IMR-90 (cell line): ENCODE results near the gene MFAP3. TPM values are rescaled to one million over a fixed set of nuclear protein-coding genes. Genes with fewer than 3 reads are reported as not detected.

Experiments used
- ATAC-seq: fragments of 200-7000 bp; cut with Tn5 transposase; 2 replicates; pipeline ENCODE4 v1.9.1; 2020; ENCODE audit warnings: low read depth, mild to moderate bottlenecking, moderate library complexity
- BruUV-seq: library from RNA; stranded (reverse); fragments of 400-500 nt; replicated peaks from 2 replicates; lab custom pipeline; 2021; lab: Mats Ljungman, UMichigan
- CTCF ChIA-PET: fragments of 300-600 bp; formaldehyde crosslinking; extraction: SDS; loops from one replicate; lab custom pipeline; 2021; ENCODE audit warnings: antibody characterized with exemption; lab: Yijun Ruan, JAX
- POLR2A ChIA-PET: fragments of 300-600 bp; sonication (Branson Sonifier 250); formaldehyde crosslinking; loops from one replicate; lab custom pipeline; 2022; ENCODE audit warnings: antibody characterized with exemption; ENCODE audit not compliant: unreplicated experiment; lab: Charles Lee
- DNase-seq: peaks from one replicate; pipeline ENCODE4 v3.0.0; 2013
- H2AFZ ChIP-seq: replicated peaks from 2 replicates; pipeline ENCODE3; 2013; ENCODE audit warnings: low read length, mild to moderate bottlenecking; ENCODE audit not compliant: poor library complexity
- H2AK5ac ChIP-seq: 2 replicates; pipeline ENCODE4 v1.6.1; 2013; ENCODE audit warnings: low read depth, low read length, inconsistent platforms
- H2AK9ac ChIP-seq: replicated peaks from 2 replicates; pipeline ENCODE3; 2013; ENCODE audit warnings: mild to moderate bottlenecking, low read depth, low read length, moderate library complexity; ENCODE audit not compliant: poor library complexity
- H2BK120ac ChIP-seq: 2 replicates; pipeline ENCODE4 v1.6.1; 2013; ENCODE audit warnings: low read depth, low read length, inconsistent platforms
- H2BK15ac ChIP-seq: 3 replicates; pipeline ENCODE4 v1.6.1; 2013; ENCODE audit warnings: low read depth, low read length, inconsistent platforms
- H2BK20ac ChIP-seq: 2 replicates; pipeline ENCODE4 v1.6.1; 2013; ENCODE audit warnings: low read depth, mild to moderate bottlenecking, inconsistent platforms, low read length, moderate library complexity
- H2BK5ac ChIP-seq: 2 replicates; pipeline ENCODE4 v1.6.1; 2013; ENCODE audit warnings: mild to moderate bottlenecking, low read depth, low read length, inconsistent platforms; ENCODE audit not compliant: poor library complexity, severe bottlenecking
- H3K14ac ChIP-seq: replicated peaks from 2 replicates; pipeline ENCODE4 v1.6.1; 2013; ENCODE audit warnings: low read depth, low read length, inconsistent platforms
- H3K18ac ChIP-seq: 2 replicates; pipeline ENCODE4 v1.6.1; 2013; ENCODE audit warnings: low read depth, low read length, control low read depth
- H3K23ac ChIP-seq: 2 replicates; pipeline ENCODE4 v1.6.1; 2013; ENCODE audit warnings: low read depth, low read length, inconsistent platforms
- H3K27ac ChIP-seq: 2 replicates; pipeline ENCODE4 v1.5.1; 2013; ENCODE audit warnings: mild to moderate bottlenecking, control low read depth, low read length; ENCODE audit not compliant: insufficient read depth
- H3K27me3 ChIP-seq: 2 replicates; pipeline ENCODE4 v1.6.1; 2013; ENCODE audit warnings: low read length; ENCODE audit not compliant: control insufficient read depth, insufficient read depth
- H3K36me3 ChIP-seq: 2 replicates; pipeline ENCODE4 v1.6.1; 2013; ENCODE audit warnings: low read length, mixed read lengths; ENCODE audit not compliant: control insufficient read depth, insufficient read depth
- H3K4ac ChIP-seq: 2 replicates; pipeline ENCODE4 v1.6.1; 2013; ENCODE audit warnings: low read depth, low read length, inconsistent platforms
- H3K4me1 ChIP-seq: 2 replicates; pipeline ENCODE4 v1.6.1; 2013; ENCODE audit warnings: low read length, mixed read lengths; ENCODE audit not compliant: control insufficient read depth, insufficient read depth
- H3K4me2 ChIP-seq: 2 replicates; pipeline ENCODE4 v1.6.1; 2013; ENCODE audit warnings: low read depth, mild to moderate bottlenecking, control low read depth, low read length, moderate library complexity
- H3K4me3 ChIP-seq: 2 replicates; pipeline ENCODE4 v1.5.1; 2013; ENCODE audit warnings: low read depth, mild to moderate bottlenecking, control low read depth, low read length, moderate library complexity; ENCODE audit not compliant: insufficient read depth
- H3K56ac ChIP-seq: 2 replicates; pipeline ENCODE4 v1.6.1; 2013; ENCODE audit warnings: low read length, inconsistent platforms; ENCODE audit not compliant: insufficient read depth; ENCODE audit errors: extremely low read depth
- H3K79me1 ChIP-seq, 2 experiments: 2 replicates each; pipeline ENCODE4 v1.6.1; 2013; ENCODE audit warnings: low read length in 2 of 2, inconsistent platforms in 1 of 2, low read depth in 1 of 2
- H3K9ac ChIP-seq: 2 replicates; pipeline ENCODE4 v1.6.1; 2013; ENCODE audit warnings: low read depth, low read length, control low read depth
- H3K9me1 ChIP-seq: 2 replicates; pipeline ENCODE4 v1.6.1; 2013; ENCODE audit warnings: low read length, inconsistent platforms; ENCODE audit not compliant: insufficient read depth
- H3K9me3 ChIP-seq: 2 replicates; pipeline ENCODE4 v1.6.1; 2013; ENCODE audit warnings: low read length; ENCODE audit not compliant: control insufficient read depth, insufficient read depth
- H4K20me1 ChIP-seq: 2 replicates; pipeline ENCODE4 v1.6.1; 2013; ENCODE audit warnings: low read length, inconsistent platforms; ENCODE audit not compliant: insufficient read depth
- H4K5ac ChIP-seq: 2 replicates; pipeline ENCODE4 v1.6.1; 2013; ENCODE audit warnings: mild to moderate bottlenecking, low read depth, low read length, control low read depth
- H4K8ac ChIP-seq, 2 experiments: 2 replicates each; pipeline ENCODE4 v1.6.1; 2013; ENCODE audit warnings: low read depth in 2 of 2, low read length in 2 of 2, control low read depth in 1 of 2, inconsistent platforms in 1 of 2
- H4K91ac ChIP-seq: 2 replicates; pipeline ENCODE4 v1.6.1; 2013; ENCODE audit warnings: low read depth, low read length, inconsistent platforms; ENCODE audit not compliant: insufficient read depth
- BHLHE40 ChIP-seq: fragments of 150-350 bp; IDR thresholded peaks from 2 replicates; pipeline ENCODE4 v1.6.1; 2016; ENCODE audit warnings: mild to moderate bottlenecking, low read depth, low read length
- CEBPB ChIP-seq: IDR thresholded peaks from 2 replicates; pipeline ENCODE4 v1.6.1; 2012; ENCODE audit warnings: low read depth, low read length, improper control_type of control experiment
- CHD1 ChIP-seq: IDR thresholded peaks from 2 replicates; pipeline ENCODE4 v1.6.1; 2012; ENCODE audit warnings: low read depth, low read length, improper control_type of control experiment
- CTCF ChIP-seq: conservative IDR thresholded peaks from 2 replicates; pipeline ENCODE4 v1.5.1; 2012; ENCODE audit warnings: mild to moderate bottlenecking, low read depth, low read length, improper control_type of control experiment
- ELK1 ChIP-seq: fragments of 150-350 bp; IDR thresholded peaks from 2 replicates; pipeline ENCODE4 v1.6.1; 2016; ENCODE audit warnings: low read depth, mild to moderate bottlenecking, low read length, moderate library complexity, borderline replicate concordance
- FOS ChIP-seq: fragments of 150-350 bp; IDR thresholded peaks from 2 replicates; pipeline ENCODE4 v1.6.1; 2016; ENCODE audit warnings: low read depth, low read length
- MAFK ChIP-seq: IDR thresholded peaks from 2 replicates; pipeline ENCODE4 v1.6.1; 2012; ENCODE audit warnings: low read depth, low read length, improper control_type of control experiment
- MAZ ChIP-seq: IDR thresholded peaks from 2 replicates; pipeline ENCODE4 v1.6.1; 2012; ENCODE audit warnings: low read depth, mild to moderate bottlenecking, low read length, improper control_type of control experiment, moderate library complexity, borderline replicate concordance
- MXI1 ChIP-seq: IDR thresholded peaks from 2 replicates; pipeline ENCODE4 v1.6.1; 2012; ENCODE audit warnings: low read depth, mild to moderate bottlenecking, low read length, moderate library complexity, borderline replicate concordance
- NFE2L2 ChIP-seq: fragments of 150-350 bp; IDR thresholded peaks from 2 replicates; pipeline ENCODE4 v1.6.1; 2016; ENCODE audit warnings: low read depth, mild to moderate bottlenecking, low read length
- POLR2A ChIP-seq: IDR thresholded peaks from 2 replicates; pipeline ENCODE4 v1.6.1; 2012; ENCODE audit warnings: mild to moderate bottlenecking, low read depth, low read length
- RAD21 ChIP-seq: IDR thresholded peaks from 2 replicates; pipeline ENCODE4 v1.6.1; 2012; ENCODE audit warnings: low read length, improper control_type of control experiment
- RCOR1 ChIP-seq: IDR thresholded peaks from 2 replicates; pipeline ENCODE4 v1.6.1; 2012; ENCODE audit warnings: mild to moderate bottlenecking, low read length, improper control_type of control experiment; ENCODE audit not compliant: insufficient replicate concordance
- RFX5 ChIP-seq: IDR thresholded peaks from 2 replicates; pipeline ENCODE4 v1.8.0; 2012; ENCODE audit warnings: low read depth, mild to moderate bottlenecking, low read length, moderate library complexity
- SMC3 ChIP-seq: fragments of 150-350 bp; IDR thresholded peaks from 2 replicates; pipeline ENCODE4 v1.6.1; 2016; ENCODE audit warnings: low read depth, mild to moderate bottlenecking, antibody characterized with exemption, low read length, moderate library complexity
- WGBS, 2 experiments: methylation state at CpG; one replicate each; pipeline versions ENCODE4 v1.1.5 to v1.1.7; 2013; ENCODE audit warnings: missing lambda C conversion rate in 2 of 2; ENCODE audit not compliant: insufficient read length in 1 of 2; ENCODE audit errors: extremely low coverage in 2 of 2; 5-methylcytosine and 5-hydroxymethylcytosine counted together
- dilution Hi-C: fragments of 300-500 bp; cut with HindIII; formaldehyde crosslinking; loops from one replicate; pipeline ENCODE4 v1.14.3; 2018; ENCODE audit warnings: low sequenced_read_pairs; ENCODE audit not compliant: unreplicated experiment
- in situ Hi-C: fragments of 300-500 bp; cut with MboI; formaldehyde crosslinking; loops from 3 replicates; pipeline ENCODE4 v1.14.3; 2019; ENCODE audit warnings: low sequenced_read_pairs, inconsistent platforms, mixed read lengths
- intact Hi-C: fragments of 100-400 bp; cut with micrococcal nuclease; formaldehyde crosslinking; loops from 2 replicates; pipeline ENCODE4 v1.10.0; 2022
- polyA plus RNA-seq, 3 experiments: library from polyadenylated mRNA; depleted of rRNA; stranded (reverse); fragments of >200 nt; gene quantifications; 2 replicates each; pipeline ENCODE4 v1.2.3, GENCODE V29; 2012; ENCODE audit warnings: low replicate concordance in 1 of 3
- total RNA-seq: library from RNA; depleted of rRNA; stranded (reverse); fragments of >200 nt; gene quantifications from 2 replicates; pipeline ENCODE4 v1.2.3, GENCODE V29; 2012
- TF ChIP-seq, protein P1 (sequence below): fragments of 150-350 bp; IDR thresholded peaks from 2 replicates; pipeline ENCODE4 v1.6.1; 2017; ENCODE audit warnings: mild to moderate bottlenecking, antibody characterized with exemption, low read length, low read depth

MFAP3 gene
- total and polyA plus RNA-seq, 2 of the 4 experiments (the other 2 are of a cell fraction) = 15.2 to 67.0 TPM

DNA sequence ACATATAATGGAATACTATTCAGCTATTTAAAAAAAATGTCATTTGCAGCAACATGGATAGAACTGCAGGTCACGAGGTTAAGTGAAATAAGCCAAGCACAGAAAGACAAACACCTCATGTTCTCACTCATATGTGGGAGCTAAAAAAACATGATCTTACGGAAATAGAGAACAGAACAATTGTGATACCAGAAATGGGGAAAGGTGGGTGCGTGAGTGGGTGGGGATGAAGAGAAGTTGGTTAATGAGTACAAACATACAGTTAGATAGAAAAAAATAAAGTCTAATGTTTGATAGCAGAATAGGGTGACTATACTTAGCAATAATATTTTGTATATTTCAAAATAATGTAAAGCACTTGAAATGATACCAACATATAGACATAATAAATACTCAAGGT, 38.8 kb upstream of the MFAP3 start:
- WGBS, 2 experiments = 100% methylated on average over 1 of the region's 3 CpGs; no CpG with 5 or more reads in 1 of the 2 experiments
- H3K4me3 ChIP-seq = no peak overlapping the region
- H2AK5ac ChIP-seq = no peak overlapping the region
- H4K5ac ChIP-seq = no peak overlapping the region
- no peak overlapping the region for H3K4ac ChIP-seq
- no peaks in the 10 kb centered on the region for H3K27me3 ChIP-seq
- no peak overlapping the region for H3K9ac ChIP-seq
- TF ChIP-seq MXI1 (no peak), MAZ (no peak), RCOR1 (no peak), ELK1 (no peak), CTCF (no peak), CEBPB (no peak), SMC3 (no peak), BHLHE40 (no peak), POLR2A (no peak), MAFK (no peak), RAD21 (no peak), RFX5 (no peak), CHD1 (no peak), FOS (no peak), NFE2L2 (no peak)
- TF ChIP-seq, protein P1, sequence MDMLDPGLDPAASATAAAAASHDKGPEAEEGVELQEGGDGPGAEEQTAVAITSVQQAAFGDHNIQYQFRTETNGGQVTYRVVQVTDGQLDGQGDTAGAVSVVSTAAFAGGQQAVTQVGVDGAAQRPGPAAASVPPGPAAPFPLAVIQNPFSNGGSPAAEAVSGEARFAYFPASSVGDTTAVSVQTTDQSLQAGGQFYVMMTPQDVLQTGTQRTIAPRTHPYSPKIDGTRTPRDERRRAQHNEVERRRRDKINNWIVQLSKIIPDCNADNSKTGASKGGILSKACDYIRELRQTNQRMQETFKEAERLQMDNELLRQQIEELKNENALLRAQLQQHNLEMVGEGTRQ = no peak
- H3K9me3 ChIP-seq = no peaks in the 10 kb centered on the region
- H3K18ac ChIP-seq = no peak overlapping the region
- ATAC-seq (no peak), DNase-seq (no peak)
- H2BK120ac ChIP-seq = no peak overlapping the region
- in situ Hi-C loops = no loop called here
- no peak overlapping the region for H2BK15ac ChIP-seq
- H3K14ac ChIP-seq = no peak overlapping the region
- 0 out of 2 replicates have a peak, but pooled peaks cover 2% of the 10 kb centered on the region for H3K36me3 ChIP-seq
- H3K4me2 ChIP-seq = no peak overlapping the region
- H2BK5ac ChIP-seq = no peak overlapping the region
- POLR2A ChIA-PET = no interaction called here
- H4K20me1 ChIP-seq = no peaks in the 10 kb centered on the region
- intact Hi-C loops = loop anchor here (5.0 kb wide), 1 partner anchor 37 kb away; the partner anchor contains the start of genes FAM114A2 and MFAP3
- no peak overlapping the region for H2AK9ac ChIP-seq
- CTCF ChIA-PET = no interaction called here
- BruUV-seq = no TSS peak
- H3K27ac ChIP-seq = no peak overlapping the region
- H3K79me1 ChIP-seq = no peaks in the 10 kb centered on the region
- H3K23ac ChIP-seq = no peak overlapping the region
- no peaks in the 10 kb centered on the region for H3K4me1 ChIP-seq
- H2AFZ ChIP-seq = no peak overlapping the region
- no peaks in the 10 kb centered on the region for H3K9me1 ChIP-seq
- no peak overlapping the region for H3K56ac ChIP-seq
- no peak overlapping the region for H2BK20ac ChIP-seq
- dilution Hi-C loops = no loop called here
- no peak overlapping the region for H4K91ac ChIP-seq
- no peak overlapping the region for H4K8ac ChIP-seq
